ENCODE data around the gene TEX48.

TEX48 gene

GRCh38 chr9:114666851-114667250, 15.1 kb downstream of the TEX48 start:
- no peak for DNase-seq

GRCh38 chr9:114666401-114666800, 15.6 kb downstream of the TEX48 start:
- no peak for DNase-seq

- no peak for DNase-seq
These were observed 17.8 kb downstream of the TEX48 start for GRCh38 chr9:114664181-114664580.

- peak; percentile 16 to 53 (median 45) for DNase-seq
These were observed 19.7 kb downstream of the TEX48 start for GRCh38 chr9:114662081-114662989.

GRCh38 chr9:114657705-114658104, 24.3 kb downstream of the TEX48 start, which contains the start of gene TEX53:
Gene TEX53 (minus strand): TSS chr9:114657805. CDS start chr9:114657774, 31 bp downstream.
- no peak for DNase-seq

GRCh38 chr9:114656301-114656700, 25.7 kb downstream of the TEX48 start:
- no peak for DNase-seq

GRCh38 chr9:114655689-114656088, 26.3 kb downstream of the TEX48 start:
- DNase-seq = no peak

- DNase-seq = peak; percentile 50 to 83 (median 74)
These were observed 28.3 kb downstream of the TEX48 start for GRCh38 chr9:114653556-114654159.

- no peak for DNase-seq
These were observed 29.0 kb downstream of the TEX48 start for GRCh38 chr9:114652776-114653555.

- DNase-seq = no peak
These were observed 38.1 kb downstream of the TEX48 start for GRCh38 chr9:114643896-114644295.

- DNase-seq = no peak
These were observed 39.0 kb downstream of the TEX48 start for GRCh38 chr9:114643001-114643400.

- no peak for DNase-seq
These were observed 40.0 kb downstream of the TEX48 start for GRCh38 chr9:114641967-114642366.

- DNase-seq = no peak
These were observed 43.6 kb downstream of the TEX48 start for GRCh38 chr9:114638404-114638803.

GRCh38 chr9:114634387-114634786, 47.6 kb downstream of the TEX48 start:
- no peak for DNase-seq

GRCh38 chr9:114633438-114634089, 48.4 kb downstream of the TEX48 start:
- no peak for DNase-seq

- DNase-seq = no peak
These were observed 50.8 kb downstream of the TEX48 start for GRCh38 chr9:114631166-114631565.

GRCh38 chr9:114629563-114630090, 52.4 kb downstream of the TEX48 start:
- DNase-seq = no peak

- no peak for DNase-seq
These were observed 54.4 kb downstream of the TEX48 start for GRCh38 chr9:114627553-114627952.

GRCh38 chr9:114626415-114627020, 55.5 kb downstream of the TEX48 start:
- no peak for DNase-seq

GRCh38 chr9:114624677-114625076, 57.3 kb downstream of the TEX48 start:
- no peak for DNase-seq

GRCh38 chr9:114621975-114622609, 59.9 kb downstream of the TEX48 start:
- DNase-seq = no peak
